OCI-M2 (cell line): ENCODE measurements around the gene NPTX2.
"Not testable (repeated sequence)": the region's sequence is repeated elsewhere in the genome, so short reads cannot be mapped to it uniquely, and the experiment has no call there.

ENCODE experiments used
- DNase-seq: peaks from one replicate; lab custom pipeline; 2025; ENCODE audit not compliant: unreplicated experiment; lab: John Stamatoyannopoulos, UW

The NPTX2 gene

GRCh38 chr7:98617051-98617959, at the start of gene NPTX2:
NPTX2 (plus strand) TSS chr7:98617285; CDS start chr7:98617462, 177 bp downstream.
- no peak for DNase-seq

GRCh38 chr7:98567991-98568390, 49.1 kb upstream of the NPTX2 start:
- no peak for DNase-seq

GRCh38 chr7:98568891-98569290, 48.2 kb upstream of the NPTX2 start:
- DNase-seq = no peak

- DNase-seq = no peak
These were observed 47.3 kb upstream of the NPTX2 start for GRCh38 chr7:98569691-98570337.

- DNase-seq = no peak
These were observed 46.1 kb upstream of the NPTX2 start for GRCh38 chr7:98571006-98571405.

GRCh38 chr7:98571986-98572385, 45.1 kb upstream of the NPTX2 start:
- no peak for DNase-seq

- DNase-seq = not testable (repeated sequence)
These were observed 44.4 kb upstream of the NPTX2 start for GRCh38 chr7:98572716-98573115.

- no peak for DNase-seq
These were observed 43.3 kb upstream of the NPTX2 start for GRCh38 chr7:98573816-98574215.

GRCh38 chr7:98575878-98576277, 41.2 kb upstream of the NPTX2 start:
- DNase-seq = no peak

GRCh38 chr7:98584830-98585229, 32.3 kb upstream of the NPTX2 start:
- no peak for DNase-seq

- no peak for DNase-seq
These were observed 25.2 kb upstream of the NPTX2 start for GRCh38 chr7:98591926-98592325.

GRCh38 chr7:98594348-98594747, 22.7 kb upstream of the NPTX2 start:
- no peak for DNase-seq

- no peak for DNase-seq
These were observed 22.3 kb upstream of the NPTX2 start for GRCh38 chr7:98594787-98595186.

GRCh38 chr7:98598846-98599615, 18.1 kb upstream of the NPTX2 start:
- DNase-seq = no peak

GRCh38 chr7:98599886-98600285, 17.2 kb upstream of the NPTX2 start:
- no peak for DNase-seq

GRCh38 chr7:98602755-98603398, 14.2 kb upstream of the NPTX2 start:
- DNase-seq = no peak

- no peak for DNase-seq
These were observed 13.7 kb upstream of the NPTX2 start for GRCh38 chr7:98603399-98603788.

- DNase-seq = no peak
These were observed 3.3 kb upstream of the NPTX2 start for GRCh38 chr7:98613601-98614425.

- DNase-seq = no peak
These were observed 569 bp upstream of the NPTX2 start for GRCh38 chr7:98616381-98617050.

GRCh38 chr7:98617960-98618418, 904 bp downstream of the NPTX2 start:
- DNase-seq = no peak
